Transverse colon (tissue), 4 donors: ENCODE data around the gene CCNL2. TPM values are rescaled to one million over a fixed set of nuclear protein-coding genes. Genes with fewer than 3 reads are reported as not detected.
A peak's percentile ranks its signal among the peaks of the same experiment; 100 is the strongest.

Source experiments
- DNase-seq: peaks from one replicate; pipeline ENCODE4 v3.0.0-alpha.2; 2019
- H3K27ac ChIP-seq, 4 donors: fragments of 200-600 bp; sonication (generic); 2 replicates each; pipeline ENCODE4 v1.5.1; 2016 to 2018; ENCODE audit warnings: inconsistent platforms in 4 of 4
- H3K27me3 ChIP-seq: fragments of 200-600 bp; sonication (generic); 2 replicates; pipeline ENCODE4 v1.5.1; 2017; ENCODE audit warnings: inconsistent platforms
- H3K36me3 ChIP-seq, 4 donors: fragments of 200-600 bp; sonication (generic); 2 replicates each; pipeline ENCODE4 v1.5.1; 2017 to 2019; ENCODE audit warnings: inconsistent platforms in 4 of 4
- H3K4me1 ChIP-seq, 4 donors: fragments of 200-600 bp; sonication (generic); 2 replicates each; pipeline ENCODE4 v1.5.1; 2017 to 2020; ENCODE audit warnings: inconsistent platforms in 4 of 4
- H3K4me3 ChIP-seq, 4 donors: fragments of 200-600 bp; sonication (generic); 1 replicate in 1 of 4; 2 replicates in 3 of 4; pipeline versions ENCODE4 v1.5.1 to v1.6.1; 2017 to 2019; ENCODE audit warnings: inconsistent platforms in 4 of 4
- H3K9me3 ChIP-seq, 2 donors: fragments of 200-600 bp; sonication (generic); 2 replicates each; pipeline ENCODE4 v1.5.1; 2017 to 2019; ENCODE audit warnings: inconsistent platforms in 2 of 2
- EP300 ChIP-seq: sonication (generic); formaldehyde crosslinking; IDR thresholded peaks from one replicate; pipeline ENCODE4 v1.6.1; 2017; ENCODE audit warnings: antibody characterized with exemption, low read depth
- POLR2A ChIP-seq: fragments of 450-650 bp; IDR thresholded peaks from one replicate; pipeline ENCODE4 v1.6.1; 2016; ENCODE audit warnings: antibody characterized with exemption, mild to moderate bottlenecking, moderate library complexity
- POLR2AphosphoS5 ChIP-seq, 3 donors: sonication (generic); formaldehyde crosslinking; IDR thresholded peaks; one replicate each; pipeline ENCODE4 v1.6.1; 2016; ENCODE audit warnings: antibody characterized with exemption in 3 of 3
- WGBS, 2 donors: methylation state at CpG; one replicate each; pipeline ENCODE4 v1.1.5; 2018; ENCODE audit warnings: low coverage in 1 of 2; 5-methylcytosine and 5-hydroxymethylcytosine counted together
- in situ Hi-C, 4 donors: fragments of 200-750 bp; cut with MboI; loops; one replicate each; pipeline versions ENCODE4 v1.15.0 to v1.15.1; 2017; ENCODE audit warnings: low sequenced_read_pairs in 3 of 4, low pct_ligation_motif_present in 1 of 4, low pct_unique_long_range_greater_than_20kb in 1 of 4
- intact Hi-C: fragments of 100-400 bp; cut with DNase I; formaldehyde crosslinking; loops from one replicate; pipeline ENCODE4 v1.15.1; 2023; ENCODE audit warnings: low total_unique reads
- total RNA-seq, 4 donors: library from RNA; depleted of rRNA; stranded (reverse); fragments of >200 nt; gene quantifications; one replicate each; pipeline ENCODE4 v1.1.0, GENCODE V29; 2016
- TF ChIP-seq, protein P1 (sequence below), 5 experiments: fragments of 200-600 bp in 3 of 5; fragments of 450-650 bp in 2 of 5; sonication (generic) in 3 of 5; IDR thresholded peaks; 1 replicate in 2 of 5; 2 replicates in 3 of 5; pipeline ENCODE4 v1.5.1; 2016 to 2017; ENCODE audit warnings: antibody characterized with exemption in 5 of 5, inconsistent platforms in 3 of 5, mild to moderate bottlenecking in 2 of 5, moderate library complexity in 1 of 5

The CCNL2 gene
- total RNA-seq, 4 donors from 2014 or later, result 169 to 657 (median 349) TPM

DNA sequence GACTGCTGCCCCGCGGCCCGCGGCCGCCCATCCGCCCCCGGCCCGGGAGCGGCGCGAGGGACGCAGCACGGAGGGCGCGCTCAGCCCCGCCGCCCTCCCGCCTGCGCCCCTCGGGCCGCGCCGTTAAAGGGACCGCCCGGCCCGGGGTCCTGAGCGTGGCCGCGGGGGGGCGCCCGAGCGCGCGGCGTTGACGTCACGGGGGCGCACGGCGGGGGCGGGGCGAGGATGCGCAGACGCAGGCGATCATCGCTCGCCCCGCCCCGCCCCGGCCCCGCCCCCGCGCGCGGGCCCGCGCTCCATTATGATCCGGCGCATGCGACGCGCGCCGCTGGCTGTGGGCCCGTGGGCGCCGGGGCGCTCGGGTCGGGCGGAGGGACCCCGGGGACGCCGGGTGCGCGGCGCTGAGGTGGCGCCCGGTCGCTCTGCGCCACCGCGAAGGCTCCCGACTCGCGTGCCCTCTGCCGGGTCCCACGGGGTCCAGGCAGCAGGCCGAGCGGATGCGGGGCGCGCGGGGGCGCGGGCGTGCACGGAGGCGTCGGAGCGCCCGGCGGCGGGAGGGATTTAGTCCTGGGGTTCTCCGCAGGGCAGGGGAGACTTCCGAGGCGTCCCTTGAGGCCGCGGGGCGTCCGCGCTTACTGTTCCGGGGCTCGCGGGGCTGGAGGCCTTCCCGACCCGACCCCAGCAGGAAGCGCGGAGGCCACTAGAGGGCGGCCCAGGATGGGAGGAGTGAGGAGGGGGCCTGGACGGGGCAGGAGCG, 49.7 kb downstream of the CCNL2 start, which contains the start of gene DVL1:
Gene DVL1, minus strand, starts transcription at position 163 of the 757 bp plus-strand sequence. CDS start 353 bp downstream, outside the sequence.
- H3K9me3 ChIP-seq, result no peaks in the 10 kb centered on the region
- peak within 1 kb of the TSS; percentile 85 to 89 (median 88) for H3K4me3 ChIP-seq
- TF ChIP-seq, protein P1, sequence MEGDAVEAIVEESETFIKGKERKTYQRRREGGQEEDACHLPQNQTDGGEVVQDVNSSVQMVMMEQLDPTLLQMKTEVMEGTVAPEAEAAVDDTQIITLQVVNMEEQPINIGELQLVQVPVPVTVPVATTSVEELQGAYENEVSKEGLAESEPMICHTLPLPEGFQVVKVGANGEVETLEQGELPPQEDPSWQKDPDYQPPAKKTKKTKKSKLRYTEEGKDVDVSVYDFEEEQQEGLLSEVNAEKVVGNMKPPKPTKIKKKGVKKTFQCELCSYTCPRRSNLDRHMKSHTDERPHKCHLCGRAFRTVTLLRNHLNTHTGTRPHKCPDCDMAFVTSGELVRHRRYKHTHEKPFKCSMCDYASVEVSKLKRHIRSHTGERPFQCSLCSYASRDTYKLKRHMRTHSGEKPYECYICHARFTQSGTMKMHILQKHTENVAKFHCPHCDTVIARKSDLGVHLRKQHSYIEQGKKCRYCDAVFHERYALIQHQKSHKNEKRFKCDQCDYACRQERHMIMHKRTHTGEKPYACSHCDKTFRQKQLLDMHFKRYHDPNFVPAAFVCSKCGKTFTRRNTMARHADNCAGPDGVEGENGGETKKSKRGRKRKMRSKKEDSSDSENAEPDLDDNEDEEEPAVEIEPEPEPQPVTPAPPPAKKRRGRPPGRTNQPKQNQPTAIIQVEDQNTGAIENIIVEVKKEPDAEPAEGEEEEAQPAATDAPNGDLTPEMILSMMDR (IDR thresholded peaks at IDR 0.05), result peak; percentile 36 to 69 (median 47)
- TF ChIP-seq POLR2AphosphoS5 (IDR thresholded peaks at IDR 0.05), result peak in 1 of 3 donors; percentile 14
- TF ChIP-seq EP300, result no peak
- TF ChIP-seq POLR2A, result no peak
- H3K4me1 ChIP-seq, result peaks cover 38 to 59% (median 48%) of the 10 kb centered on the region in 4 donors
- no peaks in the 10 kb centered on the region for H3K36me3 ChIP-seq
- H3K27ac ChIP-seq, result peak within 1 kb of the TSS; percentile 88 to 96 (median 92)
- in situ Hi-C loops (no loop called here), intact Hi-C loops (no loop called here)
- H3K27me3 ChIP-seq, result peaks cover 17% of the 10 kb centered on the region
- DNase-seq, result peak; percentile 70
- 2% methylated on average over 10 of the region's 122 CpGs; no CpG with 5 or more reads in 1 of the 2 donors for WGBS, 2 donors

DNA sequence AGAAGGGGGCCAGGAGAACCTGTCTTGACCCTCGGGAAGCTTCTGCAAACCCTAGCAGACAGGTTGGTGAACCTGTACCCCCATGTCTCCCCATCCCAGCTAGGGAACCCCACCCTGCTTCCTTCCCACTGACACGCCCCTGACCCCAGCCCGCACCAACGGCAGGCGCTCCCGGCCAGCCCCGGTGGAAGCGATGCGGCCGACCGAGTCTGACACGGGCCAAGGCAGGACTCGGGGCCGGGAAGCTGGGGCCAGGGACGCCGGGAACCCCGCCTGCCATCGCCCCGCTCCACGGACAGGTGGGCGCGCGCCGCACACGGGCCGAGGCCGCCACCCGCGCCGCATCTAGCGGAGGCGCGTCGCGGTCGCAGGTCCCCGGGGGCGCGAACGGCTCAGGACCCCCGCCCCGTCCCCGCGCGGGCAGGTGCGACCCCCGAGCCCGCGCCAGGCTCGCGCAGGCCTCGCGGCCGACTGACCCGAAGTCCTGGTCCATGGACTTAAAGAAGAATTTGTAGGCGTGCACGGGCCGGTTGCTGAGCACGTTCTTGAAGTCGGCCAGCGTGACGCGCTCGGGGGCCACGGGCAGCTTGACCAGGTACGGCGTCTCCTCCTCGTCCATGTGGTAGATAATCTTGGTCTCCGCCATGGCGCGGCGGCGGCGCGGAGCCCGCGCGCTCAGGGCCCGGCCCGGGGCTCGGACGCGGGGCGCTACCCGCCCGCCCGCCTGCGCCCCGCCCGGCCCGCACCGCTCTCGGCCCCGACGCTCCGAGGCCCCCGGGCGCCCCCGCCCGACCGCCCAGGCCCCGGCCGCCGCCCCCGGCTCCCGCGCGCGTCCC, 50.5 kb downstream of the CCNL2 start:
- Histone ChIP-seq H3K27me3 (peaks cover 9% of the 10 kb centered on the region), H3K9me3 (no peaks in the 10 kb centered on the region), H3K36me3 (no peaks in the 10 kb centered on the region), H3K27ac (peak overlapping the region; percentile 81 to 91 (median 87)), H3K4me1 (peaks cover 38 to 55% (median 44%) of the 10 kb centered on the region in 4 donors), H3K4me3 (peak overlapping the region; percentile 81 to 89 (median 86))
- 1% methylated on average over 88 of the region's 109 CpGs; no CpG with 5 or more reads in 1 of the 2 donors for WGBS, 2 donors
- intact Hi-C loops (no loop called here), in situ Hi-C loops (no loop called here)
- no peak for TF ChIP-seq POLR2A
- TF ChIP-seq POLR2AphosphoS5 (IDR thresholded peaks at IDR 0.05), result no peak
- TF ChIP-seq, protein P1 (IDR thresholded peaks at IDR 0.05), result no peak
- no peak for TF ChIP-seq EP300
- no peak for DNase-seq

DNA sequence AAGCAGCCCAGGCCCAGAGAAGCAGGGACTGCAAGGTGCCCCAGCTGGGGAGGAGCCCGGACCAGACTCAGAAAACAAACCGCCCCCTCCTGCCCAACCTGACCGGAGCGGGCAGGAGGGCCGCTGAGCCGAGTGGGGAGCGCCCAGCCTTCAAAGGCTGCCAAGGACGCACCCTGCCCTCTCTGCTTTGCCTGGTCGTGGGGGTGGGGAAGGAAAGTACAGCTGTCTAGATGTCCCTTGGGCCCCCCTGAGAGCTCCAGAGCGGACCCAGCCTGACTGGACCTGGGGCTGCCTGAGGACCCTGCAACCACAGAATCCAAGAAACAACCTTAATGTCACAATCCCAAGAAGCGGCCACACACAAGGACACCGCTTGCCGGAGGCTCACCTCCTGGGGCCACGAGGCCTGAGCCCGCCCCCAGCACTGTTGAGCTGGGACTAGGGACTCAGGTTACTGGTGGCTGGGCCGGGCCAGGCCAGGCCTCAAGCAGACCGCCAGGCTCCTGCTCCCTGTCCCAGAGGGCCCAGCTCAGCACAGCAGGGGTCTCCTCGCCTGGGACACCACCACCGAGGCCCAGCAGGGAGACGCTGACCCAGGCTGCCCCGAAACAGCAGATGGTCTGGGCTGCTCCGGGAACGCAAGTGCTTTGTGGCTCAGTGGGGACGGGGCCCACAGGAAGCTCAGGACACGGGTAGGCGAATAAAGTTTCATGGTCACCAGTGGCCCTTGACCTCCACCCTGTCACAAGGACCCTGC, 51.3 kb downstream of the CCNL2 start:
- H3K4me3 ChIP-seq, result peak overlapping the region; percentile 81 to 89 (median 86)
- WGBS, 2 donors, result 25% methylated on average over 22 of the region's 26 CpGs; no CpG with 5 or more reads in 1 of the 2 donors
- intact Hi-C loops, result no loop called here
- in situ Hi-C loops, result no loop called here
- peaks cover 1% of the 10 kb centered on the region for H3K27me3 ChIP-seq
- TF ChIP-seq EP300, result no peak
- TF ChIP-seq POLR2A, result peak; percentile 49
- peak in 1 of 3 donors; percentile 39 for TF ChIP-seq POLR2AphosphoS5 (IDR thresholded peaks at IDR 0.05)
- TF ChIP-seq, protein P1 (IDR thresholded peaks at IDR 0.05), result no peak
- no peaks in the 10 kb centered on the region for H3K36me3 ChIP-seq
- no peaks in the 10 kb centered on the region for H3K9me3 ChIP-seq
- DNase-seq, result peak; percentile 82
- H3K4me1 ChIP-seq, result peaks cover 34 to 49% (median 39%) of the 10 kb centered on the region in 4 donors
- H3K27ac ChIP-seq, result peak overlapping the region; percentile 81 to 91 (median 87)
